ENCODE data around the gene CACNA1D.

GRCh38 chr3:53817211-53817610, 322.8 kb downstream of the CACNA1D start:
- TF ChIP-seq CTCF (IDR thresholded peaks at IDR 0.05; ENCODE audit: low read depth, low read length) (no peak), EZH2phosphoT487 (IDR thresholded peaks at IDR 0.05; ENCODE audit: low read depth) (no peak)

Data from OCI-LY3 (cell line).